ENCODE measurements around the gene SLTM.

GRCh38 chr15:58918239-58918638 is 15.2 kb downstream of the SLTM start:
- TF ChIP-seq CTCF (IDR thresholded peaks at IDR 0.05) (no peak), POLR2A (IDR thresholded peaks at IDR 0.05) (no peak)
